HepG2 (cell line): ENCODE data around the gene KRT1. TPM values are rescaled to one million over a fixed set of nuclear protein-coding genes. Genes with fewer than 3 reads are reported as not detected.

ENCODE experiments used
- ATAC-seq: fragments of 200-7000 bp; cut with Tn5 transposase; 3 replicates; pipeline ENCODE4 v1.9.1; 2020; ENCODE audit warnings: mild to moderate bottlenecking, moderate library complexity
- BruUV-seq: library from RNA; stranded (reverse); fragments of 400-500 nt; replicated peaks from 2 replicates; lab custom pipeline; 2021; lab: Mats Ljungman, UMichigan
- CTCF ChIA-PET: fragments of 300-600 bp; formaldehyde crosslinking; extraction: SDS; loops from one replicate; lab custom pipeline; 2021; ENCODE audit warnings: low total read pairs, inconsistent platforms, low intra/inter-chr PET ratio; lab: Yijun Ruan, JAX
- POLR2A ChIA-PET: fragments of 350-600 bp; sonication (Branson Sonifier 250); formaldehyde crosslinking; loops from one replicate; lab custom pipeline; 2020; ENCODE audit warnings: antibody characterized with exemption, inconsistent platforms; lab: Yijun Ruan, JAX
- DNase-seq: peaks from one replicate; pipeline ENCODE4 v3.0.0-alpha.2; 2015; ENCODE audit warnings: low spot score
- FAIRE-seq: peaks from 3 replicates; lab custom pipeline; 2011; peaks lifted over from hg19 to GRCh38; lab: Jason Lieb, UNC
- H2AFZ ChIP-seq: one replicate; pipeline ENCODE4 v1.6.1; 2011; ENCODE audit warnings: low read length, inconsistent platforms
- H3K27ac ChIP-seq: fragments of 300-600 bp; 3 replicates; pipeline ENCODE4 v1.8.0; 2011; ENCODE audit warnings: mixed run types, mild to moderate bottlenecking, mixed read lengths, low read length, inconsistent platforms; ENCODE audit not compliant: insufficient read depth; ENCODE audit errors: extremely low read length
- H3K27me3 ChIP-seq, 2 experiments: fragments of 200-600 bp in 1 of 2; 2 replicates in 1 of 2; 3 replicates in 1 of 2; pipeline versions ENCODE4 v1.6.0 to v1.8.0; 2011; ENCODE audit warnings: low read length in 2 of 2, mild to moderate bottlenecking in 2 of 2, moderate library complexity in 2 of 2, inconsistent platforms in 1 of 2; ENCODE audit not compliant: insufficient read depth in 2 of 2, control insufficient read depth in 1 of 2
- H3K36me3 ChIP-seq, 2 experiments: fragments of 200-600 bp in 1 of 2; replicated peaks in 1 of 2; 2 replicates in 1 of 2; 3 replicates in 1 of 2; pipeline versions ENCODE4 v1.5.1 to v1.8.0; 2011; ENCODE audit warnings: low read length in 2 of 2, inconsistent platforms in 1 of 2; ENCODE audit not compliant: insufficient read depth in 2 of 2, control insufficient read depth in 1 of 2
- H3K4me1 ChIP-seq: 2 replicates; pipeline ENCODE4 v1.5.1; 2012; ENCODE audit warnings: low read length, inconsistent platforms; ENCODE audit not compliant: insufficient read depth
- H3K4me2 ChIP-seq: 2 replicates; pipeline ENCODE4 v1.6.0; 2011; ENCODE audit warnings: low read depth, low read length, inconsistent platforms
- H3K4me3 ChIP-seq, 3 experiments: fragments of 200-600 bp in 1 of 3; sonication (generic), shearing (Covaris generic) in 1 of 3; replicated peaks in 1 of 3; 2 replicates each; pipeline ENCODE4 v1.5.1; 2011 to 2016; ENCODE audit warnings: low read length in 3 of 3, inconsistent platforms in 2 of 3, low read depth in 2 of 3, mild to moderate bottlenecking in 2 of 3, control low read depth in 1 of 3, mixed read lengths in 1 of 3; ENCODE audit not compliant: insufficient read depth in 1 of 3
- H3K79me2 ChIP-seq: one replicate; pipeline ENCODE4 v1.6.1; 2011; ENCODE audit warnings: low read length, inconsistent platforms; ENCODE audit not compliant: insufficient read depth
- H3K9ac ChIP-seq: 2 replicates; pipeline ENCODE4 v1.6.0; 2011; ENCODE audit warnings: mild to moderate bottlenecking, low read depth, low read length, inconsistent platforms; ENCODE audit not compliant: insufficient read depth
- H3K9me3 ChIP-seq: 2 replicates; pipeline ENCODE4 v1.5.1; 2012; ENCODE audit warnings: mild to moderate bottlenecking, low read length
- H4K20me1 ChIP-seq: 2 replicates; pipeline ENCODE4 v1.6.0; 2011; ENCODE audit warnings: inconsistent platforms, mild to moderate bottlenecking, low read length, moderate library complexity; ENCODE audit not compliant: insufficient read depth
- AGO1 ChIP-seq: fragments of 200-400 bp; formaldehyde crosslinking; IDR thresholded peaks from 2 replicates; pipeline ENCODE4 v1.6.1; 2017; ENCODE audit warnings: mild to moderate bottlenecking, low read depth, low read length, moderate library complexity; ENCODE audit not compliant: poor library complexity, severe bottlenecking
- ATF5 ChIP-seq: sonication (generic); formaldehyde crosslinking; IDR thresholded peaks from 2 replicates; pipeline ENCODE4 v1.4.0; 2020; ENCODE audit warnings: mild to moderate bottlenecking, low read depth, missing genetic modification reagents
- MEF2D ChIP-seq: sonication (generic); formaldehyde crosslinking; IDR thresholded peaks from 2 replicates; pipeline ENCODE4 v1.5.1; 2020; ENCODE audit warnings: mild to moderate bottlenecking, missing genetic modification reagents
- MIER3 ChIP-seq: IDR thresholded peaks from 2 replicates; pipeline ENCODE4 v1.6.1; 2016; ENCODE audit warnings: missing compliant biosample characterization, borderline replicate concordance
- PBX3 ChIP-seq: sonication (generic); formaldehyde crosslinking; IDR thresholded peaks from 2 replicates; pipeline ENCODE4 v1.8.1; 2023; ENCODE audit warnings: missing genetic modification reagents, inconsistent platforms, borderline replicate concordance
- RAD21 ChIP-seq: fragments of 450-650 bp; formaldehyde crosslinking; IDR thresholded peaks from 2 replicates; pipeline ENCODE4 v1.5.0; 2020; ENCODE audit warnings: mild to moderate bottlenecking
- ZFAT ChIP-seq: sonication (generic); formaldehyde crosslinking; conservative IDR thresholded peaks from 2 replicates; pipeline ENCODE4 v1.8.1; 2023; ENCODE audit warnings: missing genetic modification reagents, inconsistent platforms
- ZFP62 ChIP-seq: sonication (generic); formaldehyde crosslinking; IDR thresholded peaks from 2 replicates; pipeline ENCODE4 v1.4.0; 2020; ENCODE audit warnings: missing genetic modification reagents
- ZNF333 ChIP-seq: sonication (generic); formaldehyde crosslinking; IDR thresholded peaks from 2 replicates; pipeline ENCODE4 v1.4.0; 2020; ENCODE audit warnings: mild to moderate bottlenecking, missing genetic modification reagents, borderline replicate concordance
- ZNF510 ChIP-seq: sonication (generic); formaldehyde crosslinking; IDR thresholded peaks from 2 replicates; pipeline ENCODE4 v1.4.0; 2020; ENCODE audit warnings: low read depth, mild to moderate bottlenecking, missing genetic modification reagents
- ZNF567 ChIP-seq: sonication (generic); formaldehyde crosslinking; IDR thresholded peaks from 2 replicates; pipeline ENCODE4 v1.8.1; 2023; ENCODE audit warnings: mild to moderate bottlenecking, missing genetic modification reagents, borderline replicate concordance
- ZNF615 ChIP-seq: sonication (generic); formaldehyde crosslinking; IDR thresholded peaks from 2 replicates; pipeline ENCODE4 v1.5.0; 2020; ENCODE audit warnings: mild to moderate bottlenecking, missing genetic modification reagents, borderline replicate concordance
- WGBS: methylation state at CpG from one replicate; pipeline ENCODE4 v1.1.6; 2017; ENCODE audit warnings: low lambda C conversion rate; 5-methylcytosine and 5-hydroxymethylcytosine counted together
- in situ Hi-C: cut with HindIII; loops from 2 replicates; pipeline ENCODE4 v1.10.0; 2017; ENCODE audit warnings: low pct_unique_long_range_greater_than_20kb; ENCODE audit not compliant: extremely low pct_ligation_motif_present
- intact Hi-C: fragments of 100-400 bp; cut with micrococcal nuclease; formaldehyde crosslinking; loops from one replicate; pipeline ENCODE4 v1.10.0; 2022; ENCODE audit not compliant: unreplicated experiment
- polyA plus RNA-seq, 8 experiments: library from polyadenylated mRNA; depleted of rRNA in 3 of 8; stranded (reverse) in 7 of 8; unstranded in 1 of 8; fragments of >200 nt; fragmentation: Illumina TruSeq in 4 of 8; extraction: Trizol in 4 of 8; gene quantifications; 2 replicates each; pipeline versions ENCODE4 v1.2.1 to v1.2.3, GENCODE V29; 2011 to 2016; ENCODE audit warnings: low read depth in 4 of 8, missing spikeins in 1 of 8, mixed read lengths in 1 of 8; ENCODE audit not compliant: insufficient read depth in 1 of 8
- total RNA-seq, 5 experiments: library from RNA; depleted of rRNA; stranded (reverse); fragments of >200 nt; fragmentation: Illumina TruSeq; extraction: Trizol; gene quantifications; 2 replicates each; pipeline ENCODE4 v1.2.3, GENCODE V29; 2016; ENCODE audit warnings: low read depth in 1 of 5

The KRT1 gene
- total and polyA plus RNA-seq, 2 of the 13 experiments (the other 11 are each of a cell fraction or from before 2014, with no cell fraction given): not detected

- H3K9ac ChIP-seq: no peak overlapping the region
- 35% methylated on average over 7 of the region's 7 CpGs for WGBS
These were observed 24.3 kb upstream of the KRT1 start for GRCh38 chr12:52704464-52704863.

More at GRCh38 chr12:52704464-52704863, 24.3 kb upstream of the KRT1 start:
- no peaks in the 10 kb centered on the region for H3K36me3 ChIP-seq
- H3K9me3 ChIP-seq: no peaks in the 10 kb centered on the region
- no peaks in the 10 kb centered on the region for H3K4me1 ChIP-seq
- no peak for DNase-seq
- CTCF ChIA-PET: no interaction called here
- no peaks in the 10 kb centered on the region for H3K79me2 ChIP-seq
- no peak overlapping the region for H3K27ac ChIP-seq
- no peaks in the 10 kb centered on the region for H4K20me1 ChIP-seq
- peaks cover 4 to 11% of the 10 kb centered on the region in 2 experiments; a peak in 4 of 5 replicates for H3K27me3 ChIP-seq
- ATAC-seq: no peak
- no peak overlapping the region for H2AFZ ChIP-seq
- no peak overlapping the region for H3K4me2 ChIP-seq
- POLR2A ChIA-PET: no interaction called here
- in situ Hi-C loops (no loop called here), intact Hi-C loops (no loop called here)
- no TSS peak for BruUV-seq
- no peak for FAIRE-seq
- no peak overlapping the region for H3K4me3 ChIP-seq
- TF ChIP-seq ATF5 (no peak), MEF2D (CRISPR knock-in tag) (no peak), AGO1 (no peak), ZFP62 (CRISPR knock-in tag) (no peak), ZNF333 (CRISPR knock-in tag) (no peak), MIER3 (CRISPR knock-in tag) (no peak), ZNF615 (CRISPR knock-in tag) (no peak), ZNF567 (CRISPR knock-in tag) (no peak), PBX3 (no peak), ZNF510 (CRISPR knock-in tag) (no peak), ZFAT (CRISPR knock-in tag) (no peak), RAD21 (CRISPR knock-in tag) (no peak)
